Muscle layer of colon (tissue), 2 donors: ENCODE results near the gene ENO2.
"Not testable (repeated sequence)": the region's sequence is repeated elsewhere in the genome, so short reads cannot be mapped to it uniquely, and the experiment has no call there.

Experiments used
- H3K27ac ChIP-seq: one replicate; pipeline ENCODE4 v1.7.0; 2013; ENCODE audit warnings: low read depth, mild to moderate bottlenecking, low read length, moderate library complexity
- H3K27me3 ChIP-seq, 2 donors: one replicate each; pipeline ENCODE4 v1.7.0; 2013; ENCODE audit warnings: low read length in 2 of 2, mild to moderate bottlenecking in 2 of 2; ENCODE audit not compliant: insufficient read depth in 2 of 2, control insufficient read depth in 1 of 2
- H3K36me3 ChIP-seq: one replicate; pipeline ENCODE4 v1.7.0; 2013; ENCODE audit warnings: mild to moderate bottlenecking, low read length; ENCODE audit not compliant: insufficient read depth
- H3K4me1 ChIP-seq: one replicate; pipeline ENCODE4 v1.7.0; 2013; ENCODE audit warnings: mild to moderate bottlenecking, low read length; ENCODE audit not compliant: insufficient read depth
- H3K4me3 ChIP-seq, 2 donors: one replicate each; pipeline ENCODE4 v1.7.0; 2013; ENCODE audit warnings: low read length in 2 of 2, low read depth in 1 of 2, mild to moderate bottlenecking in 1 of 2, moderate library complexity in 1 of 2
- H3K9ac ChIP-seq: one replicate; pipeline ENCODE4 v1.7.0; 2013; ENCODE audit warnings: low read length
- H3K9me3 ChIP-seq: one replicate; pipeline ENCODE4 v1.7.0; 2013; ENCODE audit warnings: mild to moderate bottlenecking, low read length
- donor health status: abdominal sarcoma.
- donor health status: Adenocarcinoma of cecum.

ENO2 gene

DNA sequence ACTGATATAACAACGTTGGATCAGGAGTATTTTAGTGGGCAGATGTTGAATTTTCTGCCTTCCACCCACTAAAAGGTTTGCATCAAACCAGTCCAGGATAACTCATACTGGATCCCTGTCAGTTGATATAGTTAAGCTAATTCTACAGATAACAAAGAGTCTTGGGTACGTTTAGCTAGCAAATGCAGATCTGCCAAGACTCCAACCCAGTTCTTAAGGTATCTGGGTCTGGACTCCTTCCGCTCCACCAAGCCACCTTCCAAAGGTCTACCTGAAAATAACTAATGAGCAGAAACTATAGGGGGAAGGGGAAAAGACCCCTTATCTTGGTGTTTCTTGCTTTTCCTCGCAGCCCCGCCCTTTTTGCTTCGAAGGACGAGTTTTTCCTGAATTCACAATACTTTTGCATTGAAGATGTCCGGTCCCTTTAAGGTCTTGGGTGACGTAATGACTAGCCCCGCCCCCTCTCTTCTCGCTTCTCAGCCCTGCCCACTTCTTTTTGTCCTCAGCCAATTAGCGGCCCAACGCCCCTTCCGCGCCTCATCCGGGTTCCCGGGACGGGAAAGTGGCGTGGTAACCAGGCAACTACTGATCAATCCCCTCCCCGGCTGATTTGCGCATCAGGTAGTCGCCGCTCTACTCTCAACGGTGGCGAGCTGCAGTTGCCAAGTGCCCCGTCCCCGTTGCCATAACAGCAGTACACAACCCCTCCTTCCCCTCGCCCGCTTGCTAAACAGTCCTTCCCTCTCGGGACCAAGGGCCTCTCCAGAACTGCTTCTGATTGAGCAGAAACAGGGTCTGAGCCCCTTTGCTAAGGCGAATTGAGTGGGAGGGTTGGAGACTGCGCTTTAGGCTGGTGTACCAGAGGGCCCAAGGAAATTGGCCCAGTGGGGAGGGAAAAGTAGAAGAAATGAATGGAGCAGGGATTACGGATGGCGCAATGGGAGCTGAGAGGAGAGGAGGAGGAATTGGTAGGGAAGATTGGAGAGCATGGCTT is 9.8 kb upstream of the ENO2 start, which contains the start of gene LRRC23:
TSS of gene LRRC23 (plus strand) at position 543 of the 997 bp plus-strand sequence. CDS start 812 bp downstream, outside the sequence.
- Histone ChIP-seq H3K9me3 (no peaks in the 10 kb centered on the region), H3K36me3 (peaks cover 4% of the 10 kb centered on the region), H3K27me3 (no peaks in the 10 kb centered on the region), H3K4me1 (peaks cover 15% of the 10 kb centered on the region), H3K4me3 (peak within 1 kb of the TSS; percentile 63 to 96), H3K9ac (peak within 1 kb of the TSS; percentile 90), H3K27ac (peak within 1 kb of the TSS; percentile 89)

DNA sequence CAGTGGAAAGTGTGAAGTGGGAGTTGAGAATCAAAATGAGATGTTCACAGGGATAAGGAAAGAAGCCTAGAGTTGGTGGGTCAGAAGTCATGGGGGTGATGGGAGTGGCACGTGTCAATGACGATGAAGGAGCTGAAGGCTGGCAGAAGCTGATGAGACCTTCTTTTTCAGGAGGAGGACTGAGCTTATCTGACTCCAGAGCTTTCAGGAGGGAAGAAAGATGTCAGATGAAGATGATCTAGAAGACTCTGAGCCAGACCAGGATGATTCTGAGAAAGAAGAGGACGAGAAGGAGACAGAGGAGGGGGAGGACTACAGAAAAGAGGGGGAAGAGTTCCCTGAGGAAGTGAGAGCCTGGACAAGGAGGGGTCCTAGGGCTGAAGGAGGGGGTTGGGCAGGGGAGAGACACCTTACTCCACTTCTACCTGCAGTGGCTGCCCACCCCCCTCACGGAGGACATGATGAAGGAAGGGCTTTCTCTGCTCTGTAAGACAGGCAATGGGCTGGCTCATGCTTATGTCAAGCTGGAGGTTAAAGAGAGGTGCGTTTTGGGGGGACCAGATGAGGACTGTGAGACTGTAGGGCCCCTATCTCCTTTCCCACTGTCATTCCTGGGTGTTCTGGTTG is 8.9 kb upstream of the ENO2 start:
- Histone ChIP-seq H3K9me3 (no peaks in the 10 kb centered on the region), H3K9ac (peak overlapping the region; percentile 90), H3K4me3 (peak overlapping the region in 1 of 2 donors; percentile 96), H3K27ac (no peak overlapping the region), H3K36me3 (peaks cover 4% of the 10 kb centered on the region), H3K4me1 (peaks cover 13% of the 10 kb centered on the region), H3K27me3 (no peaks in the 10 kb centered on the region)

DNA sequence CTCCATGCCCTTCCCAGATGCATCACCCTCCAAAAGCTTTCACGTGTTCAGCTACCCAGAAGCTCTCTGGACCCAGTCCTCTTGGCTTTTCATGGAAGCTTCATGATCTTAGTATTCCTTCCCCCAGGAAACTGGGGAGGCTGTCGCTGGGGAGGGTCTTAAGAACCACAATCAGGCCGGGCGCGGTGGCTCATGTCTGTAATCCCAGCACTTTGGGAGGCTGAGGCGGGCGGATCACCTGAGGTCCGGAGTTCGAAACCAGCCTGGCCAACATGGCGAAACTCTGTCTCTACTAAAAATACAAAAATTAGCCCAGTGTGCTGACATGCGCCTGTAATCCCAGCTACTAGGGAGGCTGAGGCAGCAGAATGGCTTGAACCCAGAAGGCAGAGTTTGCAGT is 6.2 kb upstream of the ENO2 start:
- H3K9ac ChIP-seq = not testable (repeated sequence)

DNA sequence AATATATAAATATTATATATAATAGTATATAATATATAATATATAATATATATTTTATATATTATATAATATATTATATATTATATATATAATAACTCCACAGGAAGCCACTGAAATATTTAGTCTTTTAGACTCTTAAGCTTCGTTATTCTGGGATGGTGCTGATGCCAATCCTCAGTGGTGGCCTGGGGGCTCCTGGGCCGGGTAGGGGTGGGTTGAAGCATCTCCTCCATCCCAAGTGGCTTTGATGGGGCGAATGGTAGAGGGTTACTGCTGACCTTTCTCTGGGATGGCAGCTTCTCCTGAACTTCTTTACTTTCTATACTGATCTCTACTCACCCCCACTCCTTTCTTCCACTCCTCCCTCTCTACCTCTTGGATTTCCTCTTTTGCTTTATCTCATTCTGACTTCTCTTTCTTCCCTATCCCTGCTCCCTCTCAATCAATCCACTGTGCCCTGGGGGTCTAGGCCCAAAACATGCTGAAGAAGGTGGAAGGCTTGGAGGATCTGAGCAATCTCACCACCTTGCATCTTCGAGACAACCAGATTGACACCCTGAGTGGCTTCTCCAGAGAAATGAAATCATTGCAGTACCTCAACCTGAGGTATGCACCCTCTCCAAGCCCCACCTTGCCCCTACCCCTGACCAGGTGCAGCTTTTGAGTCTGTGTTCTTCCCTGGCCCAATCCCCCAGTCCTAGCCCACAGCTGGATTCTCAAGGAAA is 4.8 kb upstream of the ENO2 start:
- Histone ChIP-seq H3K36me3 (peaks cover 4% of the 10 kb centered on the region), H3K4me1 (peaks cover 12% of the 10 kb centered on the region), H3K9ac (no peak overlapping the region), H3K4me3 (no peak overlapping the region), H3K27ac (no peak overlapping the region), H3K9me3 (no peaks in the 10 kb centered on the region), H3K27me3 (no peaks in the 10 kb centered on the region)

More for the DNA sequence above, 6.2 kb upstream of the ENO2 start:
- H3K36me3 ChIP-seq, H3K4me3 ChIP-seq, H3K27me3 ChIP-seq, H3K27ac ChIP-seq, H3K9me3 ChIP-seq: not testable (repeated sequence)
- H3K4me1 ChIP-seq = peaks cover 13% of the 10 kb centered on the region

DNA sequence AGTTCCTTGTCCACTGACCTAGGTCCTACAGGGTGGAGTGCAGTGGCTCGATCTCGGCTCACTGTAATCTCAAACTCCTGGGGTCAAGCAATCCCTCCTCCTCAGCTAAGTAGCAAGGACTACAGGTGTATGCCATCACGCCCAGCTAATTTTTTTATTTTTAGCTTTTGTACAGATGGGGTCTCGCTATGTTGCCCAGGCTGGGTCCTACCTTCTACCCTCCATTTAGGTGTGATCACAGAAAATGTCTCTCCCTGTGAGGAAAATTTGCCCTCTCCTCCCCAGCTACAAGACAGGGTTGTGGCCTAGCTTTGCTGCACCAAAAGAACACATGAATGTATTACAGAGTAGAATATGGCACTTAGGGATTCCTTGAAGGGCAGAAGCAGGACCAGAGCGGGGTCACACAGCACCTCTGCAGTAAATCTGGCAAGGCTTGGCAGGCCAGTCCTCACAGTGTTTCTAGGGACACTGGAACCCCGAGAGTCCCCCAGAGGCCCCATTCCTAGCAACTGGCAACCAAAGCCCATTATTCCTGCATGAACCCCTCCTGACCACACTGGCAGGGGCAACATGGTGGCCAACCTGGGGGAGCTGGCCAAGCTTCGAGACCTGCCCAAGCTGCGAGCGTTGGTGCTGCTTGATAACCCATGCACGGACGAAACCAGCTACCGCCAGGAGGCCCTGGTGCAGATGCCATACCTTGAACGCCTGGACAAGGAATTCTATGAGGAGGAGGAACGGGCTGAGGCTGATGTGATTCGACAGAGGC is 2.0 kb upstream of the ENO2 start:
- H3K9me3 ChIP-seq = no peaks in the 10 kb centered on the region
- no peak overlapping the region for H3K4me3 ChIP-seq
- H3K9ac ChIP-seq = no peak overlapping the region
- H3K27me3 ChIP-seq = no peaks in the 10 kb centered on the region
- peaks cover 4% of the 10 kb centered on the region for H3K36me3 ChIP-seq
- peaks cover 11% of the 10 kb centered on the region for H3K4me1 ChIP-seq
- H3K27ac ChIP-seq = no peak overlapping the region

DNA sequence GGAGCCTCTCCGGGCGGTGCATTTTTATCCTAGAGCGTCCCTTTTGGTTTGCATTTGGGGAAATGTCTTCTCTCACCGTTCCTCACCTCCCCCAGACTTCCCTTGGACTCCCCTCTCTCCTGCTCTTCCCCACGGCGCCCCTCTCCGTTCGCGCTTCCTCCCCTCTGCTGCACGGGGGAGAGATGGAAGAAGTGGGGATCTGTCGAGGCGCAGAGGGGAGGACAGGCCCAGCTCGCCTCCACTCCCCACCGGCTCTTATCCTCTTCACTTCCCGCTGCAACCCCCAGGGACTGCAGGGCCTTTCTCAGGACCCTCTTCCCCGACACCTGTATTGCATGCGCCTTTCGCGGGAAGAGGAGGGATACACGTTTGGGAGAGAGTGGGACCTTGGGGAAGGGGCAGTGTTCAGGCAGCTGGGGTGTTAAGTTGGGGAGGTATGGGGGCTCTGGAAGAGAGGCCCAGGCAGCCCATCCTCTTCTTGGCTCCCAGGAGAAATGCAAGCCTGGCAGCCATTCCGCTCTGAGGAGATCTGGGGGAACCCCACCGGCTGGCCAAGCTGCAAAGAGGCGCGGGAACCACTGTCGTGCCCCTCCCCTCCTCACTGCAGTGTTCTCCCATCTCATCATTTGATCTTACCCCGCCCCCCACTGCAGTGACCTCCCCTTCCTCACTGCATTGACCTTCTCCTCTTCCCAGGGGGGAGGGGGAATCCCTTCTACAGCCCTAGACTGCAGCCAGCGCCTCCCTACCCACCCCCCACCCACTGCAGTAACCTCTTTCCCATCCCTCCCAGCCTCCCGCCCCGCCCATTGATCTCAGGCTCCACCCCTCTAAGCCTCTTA is 788 bp downstream of the ENO2 start:
- H3K27ac ChIP-seq = peak overlapping the region; percentile 87
- peak overlapping the region; percentile 49 for H3K9ac ChIP-seq
- no peaks in the 10 kb centered on the region for H3K9me3 ChIP-seq
- H3K4me1 ChIP-seq = peaks cover 11% of the 10 kb centered on the region
- H3K36me3 ChIP-seq = peaks cover 4% of the 10 kb centered on the region
- no peaks in the 10 kb centered on the region for H3K27me3 ChIP-seq
- peak overlapping the region; percentile 68 to 81 for H3K4me3 ChIP-seq

DNA sequence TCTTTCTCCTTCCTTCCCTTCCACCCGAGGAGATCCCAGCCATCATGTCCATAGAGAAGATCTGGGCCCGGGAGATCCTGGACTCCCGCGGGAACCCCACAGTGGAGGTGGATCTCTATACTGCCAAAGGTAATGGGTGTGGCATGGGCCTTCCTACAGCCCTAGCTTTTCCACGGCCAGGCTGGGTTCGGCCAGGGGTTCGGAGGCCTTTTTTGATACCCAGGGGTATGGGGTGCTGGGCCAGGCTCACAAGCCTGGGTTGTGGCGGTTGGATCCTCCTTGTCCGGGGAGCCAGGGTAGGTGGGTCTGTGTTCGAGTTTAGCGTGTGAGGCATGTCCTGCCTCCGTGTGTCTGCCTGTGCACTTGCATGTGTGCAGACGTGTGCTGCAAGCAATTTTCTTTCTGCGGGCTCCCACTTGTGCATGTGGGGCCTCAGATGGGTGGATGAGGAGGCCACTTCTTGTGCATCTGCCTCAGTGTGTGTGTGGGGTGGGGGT is 1.5 kb downstream of the ENO2 start:
- Histone ChIP-seq H3K27ac (peak overlapping the region; percentile 87), H3K9me3 (no peaks in the 10 kb centered on the region), H3K27me3 (no peaks in the 10 kb centered on the region), H3K4me1 (peaks cover 11% of the 10 kb centered on the region), H3K9ac (no peak overlapping the region), H3K4me3 (peak overlapping the region in 1 of 2 donors; percentile 68), H3K36me3 (peaks cover 4% of the 10 kb centered on the region)

DNA sequence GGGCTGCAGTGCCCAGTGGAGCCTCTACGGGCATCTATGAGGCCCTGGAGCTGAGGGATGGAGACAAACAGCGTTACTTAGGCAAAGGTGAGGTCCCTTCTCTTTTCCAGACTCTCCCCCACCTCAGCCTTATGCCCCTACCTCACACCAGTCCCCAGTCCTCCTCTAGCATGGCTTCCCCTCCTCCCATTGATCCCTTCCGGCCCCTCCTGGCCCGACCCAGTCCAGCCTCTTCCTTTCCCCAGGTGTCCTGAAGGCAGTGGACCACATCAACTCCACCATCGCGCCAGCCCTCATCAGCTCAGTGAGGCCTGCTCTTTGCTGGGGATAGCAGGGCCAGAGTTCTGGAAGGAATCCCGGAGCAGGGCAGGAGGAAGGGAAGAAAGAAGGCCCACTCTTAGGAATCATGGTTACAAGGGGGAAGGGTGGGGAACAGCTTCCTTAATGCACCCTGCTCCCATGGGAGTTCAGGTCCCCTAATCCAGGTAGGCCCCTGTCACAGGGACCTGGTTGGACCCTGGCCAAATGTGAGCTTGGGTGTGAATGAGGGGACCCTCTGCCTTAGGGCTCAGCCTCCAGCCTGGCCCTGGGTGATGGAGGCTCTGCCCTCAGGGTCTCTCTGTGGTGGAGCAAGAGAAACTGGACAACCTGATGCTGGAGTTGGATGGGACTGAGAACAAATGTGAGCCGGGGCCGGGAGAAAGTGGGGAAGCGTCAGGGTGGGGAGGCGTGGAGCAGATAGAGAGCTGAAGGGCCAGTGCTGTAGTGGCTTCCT is 2.2 kb downstream of the ENO2 start:
- Histone ChIP-seq H3K27ac (no peak overlapping the region), H3K36me3 (peaks cover 4% of the 10 kb centered on the region), H3K9ac (no peak overlapping the region), H3K27me3 (no peaks in the 10 kb centered on the region), H3K4me3 (no peak overlapping the region), H3K9me3 (no peaks in the 10 kb centered on the region), H3K4me1 (peaks cover 11% of the 10 kb centered on the region)

DNA sequence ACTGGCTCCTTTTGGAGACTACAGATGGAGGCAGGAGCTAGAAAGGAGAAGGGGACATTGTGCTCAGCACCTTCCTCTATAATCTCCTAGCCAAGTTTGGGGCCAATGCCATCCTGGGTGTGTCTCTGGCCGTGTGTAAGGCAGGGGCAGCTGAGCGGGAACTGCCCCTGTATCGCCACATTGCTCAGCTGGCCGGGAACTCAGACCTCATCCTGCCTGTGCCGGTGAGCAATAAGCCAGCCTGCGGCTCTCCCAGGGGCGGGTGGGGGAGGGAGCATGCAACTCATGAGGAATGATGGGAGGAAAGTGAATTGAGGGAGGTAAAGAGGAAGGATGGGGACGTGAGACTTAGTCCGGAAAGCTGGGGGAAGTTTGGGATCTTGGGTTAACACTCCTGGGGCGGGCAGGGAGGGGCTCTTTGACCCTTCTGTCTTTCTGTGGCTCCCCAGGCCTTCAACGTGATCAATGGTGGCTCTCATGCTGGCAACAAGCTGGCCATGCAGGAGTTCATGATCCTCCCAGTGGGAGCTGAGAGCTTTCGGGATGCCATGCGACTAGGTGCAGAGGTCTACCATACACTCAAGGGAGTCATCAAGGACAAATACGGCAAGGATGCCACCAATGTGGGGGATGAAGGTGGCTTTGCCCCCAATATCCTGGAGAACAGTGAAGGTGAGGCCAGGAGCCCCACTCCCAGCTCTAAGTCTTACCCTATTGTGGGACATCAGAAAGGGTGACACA is 3.3 kb downstream of the ENO2 start:
- H3K4me3 ChIP-seq = no peak overlapping the region
- H3K4me1 ChIP-seq = peaks cover 11% of the 10 kb centered on the region
- H3K27ac ChIP-seq = no peak overlapping the region
- H3K36me3 ChIP-seq = peaks cover 4% of the 10 kb centered on the region
- no peaks in the 10 kb centered on the region for H3K9me3 ChIP-seq
- H3K9ac ChIP-seq = no peak overlapping the region
- H3K27me3 ChIP-seq = no peaks in the 10 kb centered on the region
